ENCODE data around the gene FANCE.

The FANCE gene

GRCh38 chr6:35445691-35446090 is 6.4 kb upstream of the FANCE start:
- no peak overlapping the region for H3K27ac ChIP-seq (ENCODE audit: low read depth, low read length)
- H3K36me3 ChIP-seq (ENCODE audit: control insufficient read depth, insufficient read depth, low read length): no peaks in the 10 kb centered on the region
- H3K4me3 ChIP-seq (ENCODE audit: low read depth, low read length): no peak overlapping the region
- no peaks in the 10 kb centered on the region; the same call in 1 of the 2 replicates for H3K27me3 ChIP-seq (ENCODE audit: control insufficient read depth, insufficient read depth, low read length)
- no peaks in the 10 kb centered on the region for H3K9me3 ChIP-seq (ENCODE audit: control insufficient read depth, insufficient read depth, low read length)
- no peaks in the 10 kb centered on the region for H3K4me1 ChIP-seq (ENCODE audit: control insufficient read depth, insufficient read depth, low read length)
- H3K9ac ChIP-seq (ENCODE audit: low read depth, low read length): no peak overlapping the region

- no peaks in the 10 kb centered on the region for H3K9me3 ChIP-seq (ENCODE audit: control insufficient read depth, insufficient read depth, low read length)
- H3K4me3 ChIP-seq (ENCODE audit: low read depth, low read length): no peak overlapping the region
- no peak overlapping the region for H3K9ac ChIP-seq (ENCODE audit: low read depth, low read length)
- no peak overlapping the region for H3K27ac ChIP-seq (ENCODE audit: low read depth, low read length)
- H3K27me3 ChIP-seq (ENCODE audit: control insufficient read depth, insufficient read depth, low read length): peaks cover 6% of the 10 kb centered on the region
- H3K4me1 ChIP-seq (ENCODE audit: control insufficient read depth, insufficient read depth, low read length): peaks cover 11% of the 10 kb centered on the region
- H3K36me3 ChIP-seq (ENCODE audit: control insufficient read depth, insufficient read depth, low read length): no peaks in the 10 kb centered on the region
These were observed 3.9 kb upstream of the FANCE start for GRCh38 chr6:35448191-35448590.

GRCh38 chr6:35449287-35449881 is 2.8 kb upstream of the FANCE start:
- H3K36me3 ChIP-seq (ENCODE audit: control insufficient read depth, insufficient read depth, low read length): no peaks in the 10 kb centered on the region
- H3K27me3 ChIP-seq (ENCODE audit: control insufficient read depth, insufficient read depth, low read length): peaks cover 9% of the 10 kb centered on the region
- no peak overlapping the region for H3K4me3 ChIP-seq (ENCODE audit: low read depth, low read length)
- no peak overlapping the region for H3K27ac ChIP-seq (ENCODE audit: low read depth, low read length)
- H3K9ac ChIP-seq (ENCODE audit: low read depth, low read length): no peak overlapping the region
- H3K4me1 ChIP-seq (ENCODE audit: control insufficient read depth, insufficient read depth, low read length): peaks cover 23% of the 10 kb centered on the region
- no peaks in the 10 kb centered on the region for H3K9me3 ChIP-seq (ENCODE audit: control insufficient read depth, insufficient read depth, low read length)

GRCh38 chr6:35451354-35452182 is 570 bp upstream of the FANCE start:
- Histone ChIP-seq H3K4me3 (ENCODE audit: low read depth, low read length) (peak overlapping the region; percentile 55), H3K36me3 (ENCODE audit: control insufficient read depth, insufficient read depth, low read length) (peaks cover 10% of the 10 kb centered on the region; the same call in 1 of the 2 replicates), H3K9ac (ENCODE audit: low read depth, low read length) (no peak overlapping the region), H3K9me3 (ENCODE audit: control insufficient read depth, insufficient read depth, low read length) (no peaks in the 10 kb centered on the region), H3K4me1 (ENCODE audit: control insufficient read depth, insufficient read depth, low read length) (peaks cover 26% of the 10 kb centered on the region), H3K27ac (ENCODE audit: low read depth, low read length) (no peak overlapping the region), H3K27me3 (ENCODE audit: control insufficient read depth, insufficient read depth, low read length) (peaks cover 9% of the 10 kb centered on the region)

- Histone ChIP-seq H3K9me3 (ENCODE audit: control insufficient read depth, insufficient read depth, low read length) (no peaks in the 10 kb centered on the region), H3K27ac (ENCODE audit: low read depth, low read length) (no peak overlapping the region), H3K4me1 (ENCODE audit: control insufficient read depth, insufficient read depth, low read length) (peaks cover 26% of the 10 kb centered on the region), H3K4me3 (ENCODE audit: low read depth, low read length) (peak overlapping the region; percentile 71), H3K9ac (ENCODE audit: low read depth, low read length) (no peak overlapping the region), H3K27me3 (ENCODE audit: control insufficient read depth, insufficient read depth, low read length) (peaks cover 9% of the 10 kb centered on the region), H3K36me3 (ENCODE audit: control insufficient read depth, insufficient read depth, low read length) (peaks cover 19% of the 10 kb centered on the region)
These were observed 1.1 kb downstream of the FANCE start for GRCh38 chr6:35453236-35453635.

GRCh38 chr6:35454391-35455110 is 2.4 kb downstream of the FANCE start:
- peaks cover 9% of the 10 kb centered on the region for H3K27me3 ChIP-seq (ENCODE audit: control insufficient read depth, insufficient read depth, low read length)
- peak overlapping the region; percentile 11 for H3K27ac ChIP-seq (ENCODE audit: low read depth, low read length)
- H3K9ac ChIP-seq (ENCODE audit: low read depth, low read length): no peak overlapping the region
- no peak overlapping the region for H3K4me3 ChIP-seq (ENCODE audit: low read depth, low read length)
- peaks cover 30% of the 10 kb centered on the region for H3K36me3 ChIP-seq (ENCODE audit: control insufficient read depth, insufficient read depth, low read length)
- no peaks in the 10 kb centered on the region for H3K9me3 ChIP-seq (ENCODE audit: control insufficient read depth, insufficient read depth, low read length)
- peaks cover 26% of the 10 kb centered on the region for H3K4me1 ChIP-seq (ENCODE audit: control insufficient read depth, insufficient read depth, low read length)

- Histone ChIP-seq H3K27ac (ENCODE audit: low read depth, low read length) (no peak overlapping the region), H3K4me3 (ENCODE audit: low read depth, low read length) (no peak overlapping the region), H3K9me3 (ENCODE audit: control insufficient read depth, insufficient read depth, low read length) (no peaks in the 10 kb centered on the region), H3K36me3 (ENCODE audit: control insufficient read depth, insufficient read depth, low read length) (peaks cover 42% of the 10 kb centered on the region), H3K4me1 (ENCODE audit: control insufficient read depth, insufficient read depth, low read length) (peaks cover 18% of the 10 kb centered on the region), H3K9ac (ENCODE audit: low read depth, low read length) (no peak overlapping the region), H3K27me3 (ENCODE audit: control insufficient read depth, insufficient read depth, low read length) (peaks cover 6% of the 10 kb centered on the region; the same call in 1 of the 2 replicates)
These were observed 5.8 kb downstream of the FANCE start for GRCh38 chr6:35457907-35458306.

- Histone ChIP-seq H3K27me3 (ENCODE audit: control insufficient read depth, insufficient read depth, low read length) (no peaks in the 10 kb centered on the region), H3K9ac (ENCODE audit: low read depth, low read length) (no peak overlapping the region), H3K4me1 (ENCODE audit: control insufficient read depth, insufficient read depth, low read length) (no peaks in the 10 kb centered on the region), H3K9me3 (ENCODE audit: control insufficient read depth, insufficient read depth, low read length) (no peaks in the 10 kb centered on the region), H3K4me3 (ENCODE audit: low read depth, low read length) (no peak overlapping the region), H3K27ac (ENCODE audit: low read depth, low read length) (no peak overlapping the region), H3K36me3 (ENCODE audit: control insufficient read depth, insufficient read depth, low read length) (peaks cover 48% of the 10 kb centered on the region)
These were observed 9.1 kb downstream of the FANCE start for GRCh38 chr6:35461270-35461669.

- Histone ChIP-seq H3K27ac (ENCODE audit: low read depth, low read length) (no peak overlapping the region), H3K9me3 (ENCODE audit: control insufficient read depth, insufficient read depth, low read length) (no peaks in the 10 kb centered on the region), H3K9ac (ENCODE audit: low read depth, low read length) (no peak overlapping the region), H3K4me3 (ENCODE audit: low read depth, low read length) (no peak overlapping the region), H3K27me3 (ENCODE audit: control insufficient read depth, insufficient read depth, low read length) (no peaks in the 10 kb centered on the region), H3K4me1 (ENCODE audit: control insufficient read depth, insufficient read depth, low read length) (peaks cover 4% of the 10 kb centered on the region), H3K36me3 (ENCODE audit: control insufficient read depth, insufficient read depth, low read length) (peaks cover 44% of the 10 kb centered on the region)
These were observed 11.2 kb downstream of the FANCE start for GRCh38 chr6:35463292-35463691.

GRCh38 chr6:35465646-35466045 is 13.5 kb downstream of the FANCE start:
- Histone ChIP-seq H3K4me3 (ENCODE audit: low read depth, low read length) (no peak overlapping the region), H3K27me3 (ENCODE audit: control insufficient read depth, insufficient read depth, low read length) (no peaks in the 10 kb centered on the region), H3K9me3 (ENCODE audit: control insufficient read depth, insufficient read depth, low read length) (no peaks in the 10 kb centered on the region), H3K27ac (ENCODE audit: low read depth, low read length) (no peak overlapping the region), H3K9ac (ENCODE audit: low read depth, low read length) (no peak overlapping the region), H3K4me1 (ENCODE audit: control insufficient read depth, insufficient read depth, low read length) (peaks cover 13% of the 10 kb centered on the region), H3K36me3 (ENCODE audit: control insufficient read depth, insufficient read depth, low read length) (peaks cover 47% of the 10 kb centered on the region)
